Osteoblast (primary cell): Measurements from ENCODE around the gene DNAJC1. TPM values are rescaled to one million over a fixed set of nuclear protein-coding genes. Genes with fewer than 3 reads are reported as not detected.

Source experiments
- DNase-seq: peaks from one replicate; pipeline ENCODE4 v3.0.0; 2011; ENCODE audit warnings: low spot score, mixed read lengths; ENCODE audit not compliant: insufficient read length; ENCODE audit errors: missing footprints
- H2AFZ ChIP-seq: 2 replicates; pipeline ENCODE4 v1.6.0; 2011; ENCODE audit warnings: mild to moderate bottlenecking, low read length
- H3K27ac ChIP-seq: 2 replicates; pipeline ENCODE4 v1.5.1; 2011; ENCODE audit warnings: mild to moderate bottlenecking, low read depth, low read length, moderate library complexity
- H3K27me3 ChIP-seq: 2 replicates; pipeline ENCODE4 v1.6.0; 2012; ENCODE audit warnings: mild to moderate bottlenecking, control low read depth, inconsistent platforms, low read length, moderate library complexity; ENCODE audit not compliant: insufficient read depth
- H3K36me3 ChIP-seq: 2 replicates; pipeline ENCODE4 v1.5.1; 2011; ENCODE audit warnings: mild to moderate bottlenecking, low read length, control low read depth, moderate library complexity; ENCODE audit not compliant: insufficient read depth
- H3K4me1 ChIP-seq: 2 replicates; pipeline ENCODE4 v1.5.1; 2011; ENCODE audit warnings: mild to moderate bottlenecking, low read length, control low read depth, moderate library complexity; ENCODE audit not compliant: insufficient read depth
- H3K4me2 ChIP-seq: 2 replicates; pipeline ENCODE4 v1.6.0; 2011; ENCODE audit warnings: mild to moderate bottlenecking, low read length; ENCODE audit not compliant: insufficient read depth
- H3K4me3 ChIP-seq: fragments of 200-600 bp; sonication (generic); 3 replicates; pipeline ENCODE4 v1.5.1; 2012; ENCODE audit warnings: mild to moderate bottlenecking, low read length, inconsistent platforms; ENCODE audit not compliant: insufficient read depth
- H3K79me2 ChIP-seq: 2 replicates; pipeline ENCODE4 v1.6.0; 2012; ENCODE audit warnings: mild to moderate bottlenecking, low read length, control low read depth, inconsistent platforms; ENCODE audit not compliant: insufficient read depth
- H3K9me3 ChIP-seq: 2 replicates; pipeline ENCODE4 v1.5.1; 2011; ENCODE audit warnings: low read depth, low read length, control low read depth
- H4K20me1 ChIP-seq: 2 replicates; pipeline ENCODE4 v1.6.0; 2012; ENCODE audit warnings: mild to moderate bottlenecking, low read length, control low read depth; ENCODE audit not compliant: insufficient read depth
- CTCF ChIP-seq: IDR thresholded peaks from 2 replicates; pipeline ENCODE4 v1.5.1; 2011; ENCODE audit warnings: mild to moderate bottlenecking, low read depth, low read length, moderate library complexity; ENCODE audit errors: extremely low read depth
- total RNA-seq: library from RNA; depleted of rRNA; stranded (reverse); fragments of >200 nt; gene quantifications from 2 replicates; pipeline ENCODE4 v1.2.3, GENCODE V29; 2012

DNAJC1 gene
- total RNA-seq, 1 donor, result 83.2 TPM

- no peak overlapping the region for H2AFZ ChIP-seq
- TF ChIP-seq CTCF, result no peak
- peak overlapping the region; percentile 33 for H3K27ac ChIP-seq
- H3K4me1 ChIP-seq, result peaks cover 4% of the 10 kb centered on the region
- no peak overlapping the region for H3K4me3 ChIP-seq
- peak; percentile 82 for DNase-seq
- H3K36me3 ChIP-seq, result no peaks in the 10 kb centered on the region
- H3K27me3 ChIP-seq, result no peaks in the 10 kb centered on the region
- no peaks in the 10 kb centered on the region for H3K79me2 ChIP-seq
- no peak overlapping the region for H3K4me2 ChIP-seq
- no peaks in the 10 kb centered on the region for H3K9me3 ChIP-seq
- no peaks in the 10 kb centered on the region for H4K20me1 ChIP-seq
Measured at GRCh38 chr10:21832821-21833130, 170.8 kb downstream of the DNAJC1 start.

DNA sequence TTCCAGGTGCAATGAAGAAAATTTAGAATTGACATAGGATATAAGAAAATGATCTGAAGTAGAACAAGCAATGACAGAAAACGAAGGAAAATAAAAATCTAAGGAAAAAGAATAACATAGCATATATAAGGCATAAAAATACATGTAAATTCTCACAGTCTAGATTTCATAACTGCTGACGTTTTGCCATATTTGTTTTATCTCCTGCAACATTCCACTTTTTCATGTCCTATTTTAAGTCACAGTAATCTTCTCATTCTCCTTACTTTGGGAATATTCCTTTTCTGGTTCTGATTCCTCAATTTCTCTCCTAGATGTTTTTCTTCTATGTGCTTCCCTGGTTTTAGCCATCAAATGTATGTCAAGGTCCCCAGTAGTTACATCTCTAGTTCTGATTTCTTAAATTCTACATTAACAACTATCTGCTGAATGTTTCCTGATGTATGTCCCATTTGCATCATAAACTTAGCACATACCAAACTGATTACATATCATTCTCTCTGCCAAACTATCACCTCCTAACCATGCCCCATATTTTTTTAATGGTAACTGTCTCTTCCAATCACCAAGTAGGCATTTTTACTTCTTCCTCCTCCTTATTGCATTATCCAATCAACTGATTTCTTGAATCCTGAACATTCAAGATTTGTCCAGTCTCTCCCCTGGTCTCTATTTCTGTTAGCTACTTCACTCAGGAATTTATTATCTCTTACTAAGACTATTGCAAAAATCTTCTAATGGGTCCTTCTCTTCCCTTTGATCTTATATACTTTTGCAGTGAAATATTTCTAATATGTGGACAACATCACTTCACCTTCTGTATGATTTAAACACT lies 171.3 kb downstream of the DNAJC1 start:
- no peak for TF ChIP-seq CTCF
- peaks cover 4% of the 10 kb centered on the region for H3K4me1 ChIP-seq
- H3K9me3 ChIP-seq, result peaks cover 3% of the 10 kb centered on the region
- no peaks in the 10 kb centered on the region for H4K20me1 ChIP-seq
- no peak overlapping the region for H3K4me3 ChIP-seq
- peak overlapping the region; percentile 33 for H3K27ac ChIP-seq
- peak; percentile 88 for DNase-seq
- H3K4me2 ChIP-seq, result no peak overlapping the region
- no peaks in the 10 kb centered on the region for H3K36me3 ChIP-seq
- no peaks in the 10 kb centered on the region for H3K79me2 ChIP-seq
- H2AFZ ChIP-seq, result no peak overlapping the region
- H3K27me3 ChIP-seq, result no peaks in the 10 kb centered on the region

DNA sequence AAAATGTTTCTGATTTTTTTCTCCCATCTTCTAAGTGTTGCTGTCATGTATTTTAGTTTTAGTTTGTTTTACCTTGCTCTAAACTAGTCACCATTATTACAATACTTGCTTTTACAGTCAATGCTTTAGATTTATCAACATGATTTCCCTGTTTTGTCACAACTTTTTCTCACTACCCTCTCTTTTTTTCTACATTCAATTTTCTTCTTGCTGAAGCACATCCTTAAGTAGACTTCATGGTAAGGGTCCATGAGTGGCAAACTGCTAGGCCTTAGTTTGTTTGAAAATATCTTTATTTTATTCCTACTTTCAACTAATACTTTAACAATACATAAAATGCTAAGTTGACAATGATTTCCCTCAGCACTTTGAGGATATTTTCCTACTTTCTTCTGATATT lies 173.5 kb downstream of the DNAJC1 start:
- Histone ChIP-seq H3K27me3 (no peaks in the 10 kb centered on the region), H3K4me1 (peaks cover 4% of the 10 kb centered on the region), H3K27ac (no peak overlapping the region), H3K79me2 (no peaks in the 10 kb centered on the region), H2AFZ (no peak overlapping the region), H3K9me3 (peaks cover 11% of the 10 kb centered on the region), H3K36me3 (no peaks in the 10 kb centered on the region), H3K4me3 (no peak overlapping the region), H3K4me2 (no peak overlapping the region), H4K20me1 (no peaks in the 10 kb centered on the region)
- no peak for TF ChIP-seq CTCF
- DNase-seq, result no peak

- H4K20me1 ChIP-seq, result no peaks in the 10 kb centered on the region
- DNase-seq, result no peak
- H3K4me2 ChIP-seq, result no peak overlapping the region
- no peaks in the 10 kb centered on the region for H3K4me1 ChIP-seq
- H3K27me3 ChIP-seq, result no peaks in the 10 kb centered on the region
- no peak for TF ChIP-seq CTCF
- H3K27ac ChIP-seq, result no peak overlapping the region
- no peak overlapping the region for H3K4me3 ChIP-seq
- no peaks in the 10 kb centered on the region for H3K79me2 ChIP-seq
- no peak overlapping the region for H2AFZ ChIP-seq
- no peaks in the 10 kb centered on the region for H3K36me3 ChIP-seq
- H3K9me3 ChIP-seq, result peaks cover 11% of the 10 kb centered on the region
Measured at GRCh38 chr10:21827308-21827707, 176.2 kb downstream of the DNAJC1 start.
